Suppressor macrophage (primary cell): ENCODE results near the gene USP54.
"Not testable (repeated sequence)": the region's sequence is repeated elsewhere in the genome, so short reads cannot be mapped to it uniquely, and the experiment has no call there.

Experiments
- DNase-seq, 4 experiments: peaks; one replicate each; pipeline ENCODE4 v3.0.0-alpha.2; 2020 to 2022

The USP54 gene

GRCh38 chr10:73586583-73586984 lies 4.6 kb downstream of the USP54 start:
- DNase-seq, result peak in 1 of 4 experiments; percentile 18

GRCh38 chr10:73585327-73585726 lies 5.8 kb downstream of the USP54 start:
- no peak for DNase-seq

- DNase-seq, result no peak
Measured at GRCh38 chr10:73584737-73585136, 6.4 kb downstream of the USP54 start.

GRCh38 chr10:73581918-73582317 lies 9.2 kb downstream of the USP54 start:
- DNase-seq, result no peak

- DNase-seq, result not testable (repeated sequence)
Measured at GRCh38 chr10:73578927-73579326, 12.2 kb downstream of the USP54 start.

- DNase-seq, result no peak
Measured at GRCh38 chr10:73577788-73578187, 13.4 kb downstream of the USP54 start.

GRCh38 chr10:73576890-73577591 lies 14.1 kb downstream of the USP54 start:
- DNase-seq, result no peak

- DNase-seq, result peak in 3 of 4 experiments; percentile 17 to 36 (median 33)
Measured at GRCh38 chr10:73576178-73576889, 14.8 kb downstream of the USP54 start.

GRCh38 chr10:73567025-73567424 lies 24.1 kb downstream of the USP54 start:
- DNase-seq, result not testable (repeated sequence)

GRCh38 chr10:73561192-73561591 lies 29.9 kb downstream of the USP54 start:
- no peak for DNase-seq

- no peak for DNase-seq
Measured at GRCh38 chr10:73559590-73559989, 31.6 kb downstream of the USP54 start.

GRCh38 chr10:73556855-73557254 lies 34.3 kb downstream of the USP54 start:
- no peak for DNase-seq

GRCh38 chr10:73554721-73555120 lies 36.4 kb downstream of the USP54 start:
- no peak for DNase-seq

- DNase-seq, result no peak
Measured at GRCh38 chr10:73553761-73554160, 37.4 kb downstream of the USP54 start.

GRCh38 chr10:73552819-73553715 lies 38.1 kb downstream of the USP54 start:
- peak; percentile 9 to 65 (median 38) for DNase-seq

- DNase-seq, result no peak
Measured at GRCh38 chr10:73551515-73551914, 39.6 kb downstream of the USP54 start.

- DNase-seq, result no peak
Measured at GRCh38 chr10:73545357-73545756, 45.8 kb downstream of the USP54 start.

- no peak for DNase-seq
Measured at GRCh38 chr10:73537709-73538108, 53.4 kb downstream of the USP54 start.

- no peak for DNase-seq
Measured at GRCh38 chr10:73537288-73537687, 53.9 kb downstream of the USP54 start.

- no peak for DNase-seq
Measured at GRCh38 chr10:73534857-73535256, 56.3 kb downstream of the USP54 start.

- peak; percentile 71 to 93 (median 82) for DNase-seq
Measured at GRCh38 chr10:73529089-73529832, 61.9 kb downstream of the USP54 start.

- no peak for DNase-seq
Measured at GRCh38 chr10:73522263-73522662, 68.9 kb downstream of the USP54 start.
